ENCODE data around the gene FOXJ3.

The FOXJ3 gene

GRCh38 chr1:42370876-42371549, 36.0 kb upstream of the FOXJ3 start:
- POLR2A ChIA-PET, result no interaction called here
- TF ChIP-seq CTCF (IDR thresholded peaks at IDR 0.05; ENCODE audit: insufficient read depth, low read length, missing control alignments), result no peak
- CTCF ChIA-PET, result interaction anchor here (2.6 kb wide), 1 partner anchor 26 kb away, joined by 7 read pairs; no protein-coding TSS in a partner anchor
- H3K4me3 ChIP-seq (ENCODE audit: low read depth, low read length), result no peak overlapping the region
- DNase-seq (ENCODE audit: low read depth, low spot score), result no peak

GRCh38 chr1:42369471-42369870, 34.4 kb upstream of the FOXJ3 start:
- CTCF ChIA-PET, result interaction anchor here (2.6 kb wide), 1 partner anchor 25 kb away, joined by 7 read pairs; no protein-coding TSS in a partner anchor
- no peak for DNase-seq (ENCODE audit: low read depth, low spot score)
- no peak overlapping the region for H3K4me3 ChIP-seq (ENCODE audit: low read depth, low read length)
- TF ChIP-seq CTCF (IDR thresholded peaks at IDR 0.05; ENCODE audit: insufficient read depth, low read length, missing control alignments), result no peak
- POLR2A ChIA-PET, result no interaction called here

DNA sequence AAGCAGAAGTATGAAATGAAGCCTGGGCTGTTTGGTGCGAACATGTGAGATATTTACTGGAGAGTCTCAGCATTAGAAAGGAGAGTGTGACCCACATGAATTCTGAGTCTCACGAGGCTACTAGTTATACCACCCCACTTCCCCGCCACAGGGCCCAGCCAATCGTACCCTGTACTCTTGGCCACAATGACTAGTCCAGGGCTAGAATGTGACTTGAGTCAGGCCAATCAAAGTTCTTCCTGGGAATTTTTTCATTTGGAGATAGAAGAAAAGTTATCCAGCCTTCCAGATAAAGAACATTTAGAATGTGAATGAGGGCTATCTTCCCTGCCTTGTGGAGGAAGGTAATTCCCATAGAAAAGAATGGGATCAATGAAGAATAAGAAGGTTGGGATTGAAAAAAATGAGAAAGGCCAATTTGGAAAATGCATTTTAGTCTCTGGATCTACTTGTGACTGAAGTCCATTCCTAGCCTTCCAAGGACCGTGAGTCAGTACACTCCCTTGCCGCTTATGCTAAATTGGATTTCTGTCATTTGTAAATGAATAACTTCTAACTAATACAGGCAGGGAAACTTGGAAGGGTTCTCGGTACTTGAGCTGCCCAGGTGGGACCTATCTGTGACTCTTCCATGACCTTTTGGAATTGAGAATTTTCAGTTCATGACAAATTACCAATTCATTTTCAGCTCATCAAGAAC, 33.2 kb upstream of the FOXJ3 start:
- POLR2A ChIA-PET, result no interaction called here
- CTCF ChIA-PET, result no interaction called here
- no peak for TF ChIP-seq CTCF (IDR thresholded peaks at IDR 0.05; ENCODE audit: insufficient read depth, low read length, missing control alignments)
- DNase-seq (ENCODE audit: low read depth, low spot score), result no peak
- H3K4me3 ChIP-seq (ENCODE audit: low read depth, low read length), result no peak overlapping the region

- DNase-seq (ENCODE audit: low read depth, low spot score), result no peak
- no peak overlapping the region for H3K4me3 ChIP-seq (ENCODE audit: low read depth, low read length)
- ChIA-PET CTCF (interaction anchor here (0.6 kb wide), 1 partner anchor 21 kb away, joined by 3 read pairs; no protein-coding TSS in a partner anchor), POLR2A (no interaction called here)
- no peak for TF ChIP-seq CTCF (IDR thresholded peaks at IDR 0.05; ENCODE audit: insufficient read depth, low read length, missing control alignments)
Observed at GRCh38 chr1:42365118-42365517, 30.1 kb upstream of the FOXJ3 start.

DNA sequence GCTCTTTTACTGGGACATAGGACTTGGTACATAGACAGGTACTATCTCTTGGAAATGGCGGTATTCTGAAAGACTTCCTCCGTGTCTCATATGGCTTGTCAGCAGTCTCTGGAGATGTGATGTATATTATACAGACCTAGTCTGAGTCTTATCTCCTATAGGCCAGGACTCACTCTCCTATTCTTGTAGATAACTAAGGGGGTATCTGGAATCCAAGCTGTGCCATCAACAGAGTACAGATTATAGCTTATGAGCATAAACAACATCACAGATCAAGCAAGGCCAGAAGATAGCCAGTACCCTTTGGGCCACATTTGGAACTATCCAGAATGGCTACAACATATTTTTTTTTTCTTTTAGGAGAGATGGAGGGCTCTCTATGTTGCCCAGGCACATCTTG, 29.5 kb upstream of the FOXJ3 start:
- ChIA-PET CTCF (no interaction called here), POLR2A (no interaction called here)
- DNase-seq (ENCODE audit: low read depth, low spot score), result no peak
- no peak for TF ChIP-seq CTCF (IDR thresholded peaks at IDR 0.05; ENCODE audit: insufficient read depth, low read length, missing control alignments)
- no peak overlapping the region for H3K4me3 ChIP-seq (ENCODE audit: low read depth, low read length)

DNA sequence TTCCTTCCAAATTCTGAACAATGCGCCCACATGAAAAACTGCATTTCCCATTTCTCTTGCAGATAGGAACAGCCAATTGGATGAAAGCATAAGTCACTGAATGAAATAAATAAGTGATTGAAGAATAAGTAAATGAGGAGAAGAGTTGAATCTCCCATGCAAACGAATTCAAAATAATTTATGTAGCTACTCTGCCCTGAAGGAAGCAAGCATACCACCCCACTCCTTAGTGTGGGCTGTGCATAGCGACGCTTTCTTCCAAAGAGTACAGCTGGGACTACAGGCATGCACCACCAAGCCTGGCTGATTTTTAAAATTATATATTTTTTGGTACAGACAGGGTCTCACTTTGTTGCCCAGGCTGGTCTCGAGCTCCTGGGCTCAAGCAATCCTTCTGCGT, 29.1 kb upstream of the FOXJ3 start:
- no peak overlapping the region for H3K4me3 ChIP-seq (ENCODE audit: low read depth, low read length)
- no peak for DNase-seq (ENCODE audit: low read depth, low spot score)
- TF ChIP-seq CTCF (IDR thresholded peaks at IDR 0.05; ENCODE audit: insufficient read depth, low read length, missing control alignments), result no peak
- ChIA-PET POLR2A (no interaction called here), CTCF (no interaction called here)
